Smooth muscle cell (in vitro differentiated cells): ENCODE measurements around the gene COX8A. TPM values are rescaled to one million over a fixed set of nuclear protein-coding genes. Genes with fewer than 3 reads are reported as not detected.
A peak's percentile ranks its signal among the peaks of the same experiment; 100 is the strongest.

Source experiments
- DNase-seq: peaks from one replicate; lab custom pipeline; 2025; ENCODE audit not compliant: unreplicated experiment; lab: John Stamatoyannopoulos, UW
- H2AFZ ChIP-seq: fragments of 200-600 bp; sonication (generic); 2 replicates; pipeline ENCODE4 v1.6.0; 2016; ENCODE audit warnings: antibody characterized with exemption, low read depth, mild to moderate bottlenecking
- H3F3A ChIP-seq: fragments of 200-600 bp; sonication (generic); 2 replicates; pipeline ENCODE4 v1.6.0; 2017; ENCODE audit warnings: antibody characterized with exemption, low read depth
- H3K27ac ChIP-seq: fragments of 200-600 bp; sonication (generic); 2 replicates; pipeline ENCODE4 v1.5.1; 2016; ENCODE audit warnings: low read depth, mild to moderate bottlenecking
- H3K27me3 ChIP-seq: fragments of 200-600 bp; sonication (generic); 2 replicates; pipeline ENCODE4 v1.6.1; 2016; ENCODE audit warnings: low read depth, mild to moderate bottlenecking
- H3K36me3 ChIP-seq: fragments of 200-600 bp; sonication (generic); 2 replicates; pipeline ENCODE4 v1.5.1; 2016; ENCODE audit warnings: low read depth
- H3K4me1 ChIP-seq: fragments of 200-600 bp; sonication (generic); 2 replicates; pipeline ENCODE4 v1.5.1; 2016; ENCODE audit warnings: low read depth
- H3K4me2 ChIP-seq: fragments of 200-600 bp; sonication (generic); 2 replicates; pipeline ENCODE4 v1.6.0; 2016; ENCODE audit warnings: mild to moderate bottlenecking
- H3K4me3 ChIP-seq: fragments of 200-600 bp; sonication (generic); 2 replicates; pipeline ENCODE4 v1.5.1; 2016; ENCODE audit warnings: mild to moderate bottlenecking
- H3K79me2 ChIP-seq: fragments of 200-600 bp; sonication (generic); 2 replicates; pipeline ENCODE4 v1.6.0; 2016; ENCODE audit warnings: low read depth, mild to moderate bottlenecking
- H3K9ac ChIP-seq: fragments of 200-600 bp; sonication (generic); 2 replicates; pipeline ENCODE4 v1.6.0; 2016; ENCODE audit warnings: low read depth
- H3K9me3 ChIP-seq: fragments of 200-600 bp; sonication (generic); replicated peaks from 2 replicates; pipeline ENCODE4 v1.5.1; 2016; ENCODE audit warnings: low read depth
- H4K20me1 ChIP-seq: fragments of 200-600 bp; sonication (generic); 2 replicates; pipeline ENCODE4 v1.6.0; 2016; ENCODE audit warnings: low read depth
- WGBS: methylation state at CpG from one replicate; pipeline ENCODE4 v1.1.7; 2016; ENCODE audit warnings: low lambda C conversion rate; 5-methylcytosine and 5-hydroxymethylcytosine counted together
- polyA plus RNA-seq: library from polyadenylated mRNA; unstranded; fragments of >200 nt; fragmentation: Nextera tagmentation; extraction: Ambion mirVana; gene quantifications from 2 replicates; pipeline ENCODE4 v1.2.1, GENCODE V29; 2016
- total RNA-seq: library from RNA; depleted of rRNA; stranded (reverse); fragments of >200 nt; gene quantifications from 2 replicates; pipeline ENCODE4 v1.2.3, GENCODE V29; 2014
- TF ChIP-seq, protein P1 (sequence below): fragments of 200-600 bp; sonication (generic); IDR thresholded peaks from 2 replicates; pipeline ENCODE4 v1.5.1; 2017; ENCODE audit warnings: borderline replicate concordance, mild to moderate bottlenecking, antibody characterized with exemption; ENCODE audit not compliant: insufficient read depth, poor library complexity, severe bottlenecking

Gene COX8A
- total and polyA plus RNA-seq, 2 experiments from 2014 or later, result 534 to 551 TPM

DNA sequence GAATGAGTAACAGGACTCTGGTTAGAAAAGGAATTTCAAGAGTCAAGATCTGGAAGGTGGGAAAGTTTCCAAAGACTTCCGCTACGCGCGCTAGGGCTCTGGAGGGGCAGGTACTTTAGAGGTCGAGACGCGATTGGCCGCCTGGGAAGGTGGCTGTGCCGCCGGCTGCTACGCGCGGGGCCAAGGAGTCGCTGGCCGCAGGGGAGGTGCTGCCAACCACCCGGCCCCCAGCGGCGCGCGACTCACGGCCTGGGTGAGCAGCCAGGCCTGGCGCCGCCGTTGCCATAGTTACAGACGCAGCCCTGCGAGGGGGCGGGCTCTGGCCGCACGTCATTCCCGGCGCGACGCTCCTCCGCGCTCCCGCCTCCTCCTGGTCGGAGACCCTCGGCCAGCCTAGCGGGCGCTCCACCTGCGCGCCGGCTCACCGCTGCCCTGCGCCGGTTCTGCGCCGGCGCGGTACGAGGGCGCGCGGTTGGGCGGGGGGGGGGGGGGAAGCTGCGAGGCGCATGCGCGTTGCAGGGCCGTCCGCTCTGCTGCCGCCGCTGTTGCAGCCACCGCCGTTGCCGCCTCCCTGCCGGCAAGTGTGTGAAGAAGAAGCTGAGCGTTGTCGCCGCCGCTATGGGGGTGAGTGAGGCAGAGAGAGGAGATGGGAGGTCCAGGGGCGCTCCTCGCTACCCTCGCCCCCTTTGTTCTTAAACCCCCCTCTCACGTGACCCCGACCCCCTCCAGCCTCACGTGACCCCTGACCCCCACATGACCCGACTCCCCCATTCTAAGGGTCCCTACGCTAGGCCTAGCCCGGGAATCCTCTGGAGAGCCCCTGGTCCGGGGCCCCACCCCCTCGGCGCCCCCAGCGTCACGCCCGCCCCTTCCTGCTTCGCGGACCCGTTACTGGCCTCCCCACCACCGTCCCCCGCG lies 35.7 kb upstream of the COX8A start, which contains the start of gene NAA40:
NAA40 (plus strand) TSS at position 524 of the 918 bp plus-strand sequence; CDS start at position 619, 95 bp downstream.
- TF ChIP-seq, protein P1, sequence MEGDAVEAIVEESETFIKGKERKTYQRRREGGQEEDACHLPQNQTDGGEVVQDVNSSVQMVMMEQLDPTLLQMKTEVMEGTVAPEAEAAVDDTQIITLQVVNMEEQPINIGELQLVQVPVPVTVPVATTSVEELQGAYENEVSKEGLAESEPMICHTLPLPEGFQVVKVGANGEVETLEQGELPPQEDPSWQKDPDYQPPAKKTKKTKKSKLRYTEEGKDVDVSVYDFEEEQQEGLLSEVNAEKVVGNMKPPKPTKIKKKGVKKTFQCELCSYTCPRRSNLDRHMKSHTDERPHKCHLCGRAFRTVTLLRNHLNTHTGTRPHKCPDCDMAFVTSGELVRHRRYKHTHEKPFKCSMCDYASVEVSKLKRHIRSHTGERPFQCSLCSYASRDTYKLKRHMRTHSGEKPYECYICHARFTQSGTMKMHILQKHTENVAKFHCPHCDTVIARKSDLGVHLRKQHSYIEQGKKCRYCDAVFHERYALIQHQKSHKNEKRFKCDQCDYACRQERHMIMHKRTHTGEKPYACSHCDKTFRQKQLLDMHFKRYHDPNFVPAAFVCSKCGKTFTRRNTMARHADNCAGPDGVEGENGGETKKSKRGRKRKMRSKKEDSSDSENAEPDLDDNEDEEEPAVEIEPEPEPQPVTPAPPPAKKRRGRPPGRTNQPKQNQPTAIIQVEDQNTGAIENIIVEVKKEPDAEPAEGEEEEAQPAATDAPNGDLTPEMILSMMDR, result no peak
- peak within 1 kb of the TSS; percentile 87 for H3K4me3 ChIP-seq
- no peaks in the 10 kb centered on the region for H3K27me3 ChIP-seq
- peaks cover 5% of the 10 kb centered on the region for H3K4me1 ChIP-seq
- no peaks in the 10 kb centered on the region for H3F3A ChIP-seq
- WGBS, result under 1% methylated on average over 45 of the region's 92 CpGs
- peak within 1 kb of the TSS; percentile 30 for H3K27ac ChIP-seq
- peak within 1 kb of the TSS; percentile 100 for H3K4me2 ChIP-seq
- peak within 1 kb of the TSS; percentile 79 for H2AFZ ChIP-seq
- peaks cover 41% of the 10 kb centered on the region for H3K79me2 ChIP-seq
- peak within 1 kb of the TSS; percentile 80 for H3K9ac ChIP-seq
- H3K36me3 ChIP-seq, result no peaks in the 10 kb centered on the region
- H3K9me3 ChIP-seq, result no peaks in the 10 kb centered on the region
- DNase-seq, result peak; percentile 98
- peaks cover 19% of the 10 kb centered on the region for H4K20me1 ChIP-seq

DNA sequence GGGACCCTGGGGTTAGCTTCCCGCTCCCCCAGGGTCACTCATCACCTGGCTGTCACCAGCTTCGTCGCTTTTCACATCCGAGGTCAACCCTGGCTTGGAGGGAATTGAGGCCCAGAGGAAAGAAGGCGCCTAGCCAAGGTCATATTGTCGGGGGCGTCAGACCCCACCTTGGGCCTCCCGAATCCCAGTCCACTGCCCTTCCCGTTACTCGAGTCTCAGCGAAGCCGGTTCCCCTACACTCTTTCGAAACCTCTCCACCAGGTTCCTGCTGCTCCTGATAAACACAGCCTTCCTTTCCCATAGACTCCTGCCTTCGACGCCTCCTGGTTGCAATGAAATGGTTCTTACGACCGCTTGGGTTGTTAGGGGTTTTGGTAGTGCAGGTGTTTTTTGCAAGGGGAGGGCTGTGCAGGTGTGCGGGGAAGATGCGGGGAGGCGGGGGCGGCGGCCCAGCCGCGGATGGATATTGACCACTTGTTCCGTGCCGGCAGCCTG lies 35.0 kb upstream of the COX8A start:
- H3K36me3 ChIP-seq, result no peaks in the 10 kb centered on the region
- H4K20me1 ChIP-seq, result peaks cover 26% of the 10 kb centered on the region
- H3K4me3 ChIP-seq, result peak overlapping the region; percentile 87
- no peaks in the 10 kb centered on the region for H3K9me3 ChIP-seq
- peak overlapping the region; percentile 79 for H2AFZ ChIP-seq
- H3K9ac ChIP-seq, result peak overlapping the region; percentile 80
- no peaks in the 10 kb centered on the region for H3F3A ChIP-seq
- TF ChIP-seq, protein P1, result no peak
- peak overlapping the region; percentile 100 for H3K4me2 ChIP-seq
- H3K27me3 ChIP-seq, result no peaks in the 10 kb centered on the region
- no peak overlapping the region for H3K27ac ChIP-seq
- DNase-seq, result no peak
- peaks cover 5% of the 10 kb centered on the region for H3K4me1 ChIP-seq
- WGBS, result 8% methylated on average over 23 of the region's 26 CpGs
- H3K79me2 ChIP-seq, result peaks cover 42% of the 10 kb centered on the region

DNA sequence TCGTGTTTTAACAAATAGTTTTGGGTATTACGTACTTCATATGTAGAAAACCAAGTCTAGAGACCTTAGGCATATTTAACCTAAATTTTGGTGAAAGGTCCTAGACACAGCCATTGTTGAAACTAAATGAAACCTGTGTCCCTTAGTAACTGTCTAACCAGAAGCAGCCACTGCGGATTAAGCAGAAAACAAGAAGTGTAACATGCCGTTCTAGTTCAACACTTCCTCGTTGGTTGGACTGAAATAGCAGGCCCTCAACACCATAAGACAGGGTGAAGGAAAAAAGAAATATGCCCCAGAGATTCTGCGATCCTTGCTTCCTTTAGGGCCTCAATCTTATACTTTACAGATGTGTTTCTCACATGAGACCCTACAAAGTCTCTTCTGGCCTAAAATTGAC lies 33.6 kb upstream of the COX8A start:
- TF ChIP-seq, protein P1, result no peak
- Histone ChIP-seq H2AFZ (no peak overlapping the region), H4K20me1 (peaks cover 32% of the 10 kb centered on the region), H3K4me3 (no peak overlapping the region), H3K79me2 (peaks cover 42% of the 10 kb centered on the region), H3K4me2 (no peak overlapping the region), H3K27ac (no peak overlapping the region), H3F3A (no peaks in the 10 kb centered on the region), H3K27me3 (no peaks in the 10 kb centered on the region), H3K36me3 (no peaks in the 10 kb centered on the region), H3K9ac (no peak overlapping the region), H3K9me3 (no peaks in the 10 kb centered on the region), H3K4me1 (peaks cover 5% of the 10 kb centered on the region)
- 88% methylated on average over 6 of the region's 6 CpGs for WGBS
- no peak for DNase-seq
